Measurements from ENCODE around the gene THRSP.

DNA sequence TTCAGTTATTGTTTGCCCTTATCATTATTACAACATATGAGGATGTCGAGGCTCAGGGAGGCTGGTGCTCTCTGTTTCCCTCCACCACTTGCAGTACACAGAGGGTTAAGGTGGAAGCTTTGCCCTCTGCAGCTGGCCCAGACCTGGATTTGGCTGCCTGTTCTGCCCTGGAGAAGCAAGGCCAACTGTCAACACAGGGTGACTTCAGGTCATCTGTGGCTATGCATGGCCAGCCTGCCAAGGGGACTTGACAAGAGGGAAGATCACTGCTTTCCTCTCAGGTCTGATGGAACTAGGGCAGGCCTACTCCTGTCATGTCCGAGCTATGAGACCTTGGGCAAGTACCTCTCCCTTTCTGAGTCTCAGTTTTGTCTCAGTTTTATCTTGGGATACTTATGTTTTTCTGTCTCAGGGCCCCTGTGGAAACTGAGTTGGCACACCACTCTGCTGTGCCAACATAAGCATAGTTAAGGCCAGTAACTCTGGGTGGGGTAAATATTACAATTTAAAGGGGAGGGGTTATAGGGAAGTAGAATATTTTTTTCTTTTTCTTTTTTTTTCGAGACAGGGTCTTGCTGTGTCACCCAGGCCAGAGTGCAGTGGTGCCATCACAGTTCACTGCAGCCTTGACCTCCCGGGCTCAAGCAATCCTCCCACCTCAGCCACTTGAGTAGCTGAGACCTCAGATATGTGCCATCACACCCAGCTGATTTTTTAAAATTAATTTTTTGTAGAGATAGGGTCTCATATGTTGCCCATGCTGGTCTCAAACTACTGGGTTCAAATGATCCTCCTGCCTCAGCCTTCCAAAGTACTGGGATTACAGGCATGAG lies 2.4 kb upstream of the THRSP start:
- TF ChIP-seq, protein P1, sequence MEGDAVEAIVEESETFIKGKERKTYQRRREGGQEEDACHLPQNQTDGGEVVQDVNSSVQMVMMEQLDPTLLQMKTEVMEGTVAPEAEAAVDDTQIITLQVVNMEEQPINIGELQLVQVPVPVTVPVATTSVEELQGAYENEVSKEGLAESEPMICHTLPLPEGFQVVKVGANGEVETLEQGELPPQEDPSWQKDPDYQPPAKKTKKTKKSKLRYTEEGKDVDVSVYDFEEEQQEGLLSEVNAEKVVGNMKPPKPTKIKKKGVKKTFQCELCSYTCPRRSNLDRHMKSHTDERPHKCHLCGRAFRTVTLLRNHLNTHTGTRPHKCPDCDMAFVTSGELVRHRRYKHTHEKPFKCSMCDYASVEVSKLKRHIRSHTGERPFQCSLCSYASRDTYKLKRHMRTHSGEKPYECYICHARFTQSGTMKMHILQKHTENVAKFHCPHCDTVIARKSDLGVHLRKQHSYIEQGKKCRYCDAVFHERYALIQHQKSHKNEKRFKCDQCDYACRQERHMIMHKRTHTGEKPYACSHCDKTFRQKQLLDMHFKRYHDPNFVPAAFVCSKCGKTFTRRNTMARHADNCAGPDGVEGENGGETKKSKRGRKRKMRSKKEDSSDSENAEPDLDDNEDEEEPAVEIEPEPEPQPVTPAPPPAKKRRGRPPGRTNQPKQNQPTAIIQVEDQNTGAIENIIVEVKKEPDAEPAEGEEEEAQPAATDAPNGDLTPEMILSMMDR (conservative IDR thresholded peaks at IDR 0.05; ENCODE audit: low read depth in 2 of 2): no peak
- no peak for TF ChIP-seq EZH2phosphoT487 (IDR thresholded peaks at IDR 0.05; ENCODE audit: unreplicated experiment)
- no peak for TF ChIP-seq EZH2 (IDR thresholded peaks at IDR 0.05; ENCODE audit: low read depth, unreplicated experiment)
- no peak for TF ChIP-seq POLR2AphosphoS5 (IDR thresholded peaks at IDR 0.05; ENCODE audit: low read depth)
- TF ChIP-seq, protein P2, sequence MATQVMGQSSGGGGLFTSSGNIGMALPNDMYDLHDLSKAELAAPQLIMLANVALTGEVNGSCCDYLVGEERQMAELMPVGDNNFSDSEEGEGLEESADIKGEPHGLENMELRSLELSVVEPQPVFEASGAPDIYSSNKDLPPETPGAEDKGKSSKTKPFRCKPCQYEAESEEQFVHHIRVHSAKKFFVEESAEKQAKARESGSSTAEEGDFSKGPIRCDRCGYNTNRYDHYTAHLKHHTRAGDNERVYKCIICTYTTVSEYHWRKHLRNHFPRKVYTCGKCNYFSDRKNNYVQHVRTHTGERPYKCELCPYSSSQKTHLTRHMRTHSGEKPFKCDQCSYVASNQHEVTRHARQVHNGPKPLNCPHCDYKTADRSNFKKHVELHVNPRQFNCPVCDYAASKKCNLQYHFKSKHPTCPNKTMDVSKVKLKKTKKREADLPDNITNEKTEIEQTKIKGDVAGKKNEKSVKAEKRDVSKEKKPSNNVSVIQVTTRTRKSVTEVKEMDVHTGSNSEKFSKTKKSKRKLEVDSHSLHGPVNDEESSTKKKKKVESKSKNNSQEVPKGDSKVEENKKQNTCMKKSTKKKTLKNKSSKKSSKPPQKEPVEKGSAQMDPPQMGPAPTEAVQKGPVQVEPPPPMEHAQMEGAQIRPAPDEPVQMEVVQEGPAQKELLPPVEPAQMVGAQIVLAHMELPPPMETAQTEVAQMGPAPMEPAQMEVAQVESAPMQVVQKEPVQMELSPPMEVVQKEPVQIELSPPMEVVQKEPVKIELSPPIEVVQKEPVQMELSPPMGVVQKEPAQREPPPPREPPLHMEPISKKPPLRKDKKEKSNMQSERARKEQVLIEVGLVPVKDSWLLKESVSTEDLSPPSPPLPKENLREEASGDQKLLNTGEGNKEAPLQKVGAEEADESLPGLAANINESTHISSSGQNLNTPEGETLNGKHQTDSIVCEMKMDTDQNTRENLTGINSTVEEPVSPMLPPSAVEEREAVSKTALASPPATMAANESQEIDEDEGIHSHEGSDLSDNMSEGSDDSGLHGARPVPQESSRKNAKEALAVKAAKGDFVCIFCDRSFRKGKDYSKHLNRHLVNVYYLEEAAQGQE (IDR thresholded peaks at IDR 0.05; ENCODE audit: unreplicated experiment): no peak
- TF ChIP-seq CREB1 (CRISPR knock-in tag; IDR thresholded peaks at IDR 0.05; ENCODE audit: low read depth): no peak
- TF ChIP-seq ZNF331 (CRISPR knock-in tag; IDR thresholded peaks at IDR 0.05; ENCODE audit: low read depth): no peak
- TF ChIP-seq, protein P3, sequence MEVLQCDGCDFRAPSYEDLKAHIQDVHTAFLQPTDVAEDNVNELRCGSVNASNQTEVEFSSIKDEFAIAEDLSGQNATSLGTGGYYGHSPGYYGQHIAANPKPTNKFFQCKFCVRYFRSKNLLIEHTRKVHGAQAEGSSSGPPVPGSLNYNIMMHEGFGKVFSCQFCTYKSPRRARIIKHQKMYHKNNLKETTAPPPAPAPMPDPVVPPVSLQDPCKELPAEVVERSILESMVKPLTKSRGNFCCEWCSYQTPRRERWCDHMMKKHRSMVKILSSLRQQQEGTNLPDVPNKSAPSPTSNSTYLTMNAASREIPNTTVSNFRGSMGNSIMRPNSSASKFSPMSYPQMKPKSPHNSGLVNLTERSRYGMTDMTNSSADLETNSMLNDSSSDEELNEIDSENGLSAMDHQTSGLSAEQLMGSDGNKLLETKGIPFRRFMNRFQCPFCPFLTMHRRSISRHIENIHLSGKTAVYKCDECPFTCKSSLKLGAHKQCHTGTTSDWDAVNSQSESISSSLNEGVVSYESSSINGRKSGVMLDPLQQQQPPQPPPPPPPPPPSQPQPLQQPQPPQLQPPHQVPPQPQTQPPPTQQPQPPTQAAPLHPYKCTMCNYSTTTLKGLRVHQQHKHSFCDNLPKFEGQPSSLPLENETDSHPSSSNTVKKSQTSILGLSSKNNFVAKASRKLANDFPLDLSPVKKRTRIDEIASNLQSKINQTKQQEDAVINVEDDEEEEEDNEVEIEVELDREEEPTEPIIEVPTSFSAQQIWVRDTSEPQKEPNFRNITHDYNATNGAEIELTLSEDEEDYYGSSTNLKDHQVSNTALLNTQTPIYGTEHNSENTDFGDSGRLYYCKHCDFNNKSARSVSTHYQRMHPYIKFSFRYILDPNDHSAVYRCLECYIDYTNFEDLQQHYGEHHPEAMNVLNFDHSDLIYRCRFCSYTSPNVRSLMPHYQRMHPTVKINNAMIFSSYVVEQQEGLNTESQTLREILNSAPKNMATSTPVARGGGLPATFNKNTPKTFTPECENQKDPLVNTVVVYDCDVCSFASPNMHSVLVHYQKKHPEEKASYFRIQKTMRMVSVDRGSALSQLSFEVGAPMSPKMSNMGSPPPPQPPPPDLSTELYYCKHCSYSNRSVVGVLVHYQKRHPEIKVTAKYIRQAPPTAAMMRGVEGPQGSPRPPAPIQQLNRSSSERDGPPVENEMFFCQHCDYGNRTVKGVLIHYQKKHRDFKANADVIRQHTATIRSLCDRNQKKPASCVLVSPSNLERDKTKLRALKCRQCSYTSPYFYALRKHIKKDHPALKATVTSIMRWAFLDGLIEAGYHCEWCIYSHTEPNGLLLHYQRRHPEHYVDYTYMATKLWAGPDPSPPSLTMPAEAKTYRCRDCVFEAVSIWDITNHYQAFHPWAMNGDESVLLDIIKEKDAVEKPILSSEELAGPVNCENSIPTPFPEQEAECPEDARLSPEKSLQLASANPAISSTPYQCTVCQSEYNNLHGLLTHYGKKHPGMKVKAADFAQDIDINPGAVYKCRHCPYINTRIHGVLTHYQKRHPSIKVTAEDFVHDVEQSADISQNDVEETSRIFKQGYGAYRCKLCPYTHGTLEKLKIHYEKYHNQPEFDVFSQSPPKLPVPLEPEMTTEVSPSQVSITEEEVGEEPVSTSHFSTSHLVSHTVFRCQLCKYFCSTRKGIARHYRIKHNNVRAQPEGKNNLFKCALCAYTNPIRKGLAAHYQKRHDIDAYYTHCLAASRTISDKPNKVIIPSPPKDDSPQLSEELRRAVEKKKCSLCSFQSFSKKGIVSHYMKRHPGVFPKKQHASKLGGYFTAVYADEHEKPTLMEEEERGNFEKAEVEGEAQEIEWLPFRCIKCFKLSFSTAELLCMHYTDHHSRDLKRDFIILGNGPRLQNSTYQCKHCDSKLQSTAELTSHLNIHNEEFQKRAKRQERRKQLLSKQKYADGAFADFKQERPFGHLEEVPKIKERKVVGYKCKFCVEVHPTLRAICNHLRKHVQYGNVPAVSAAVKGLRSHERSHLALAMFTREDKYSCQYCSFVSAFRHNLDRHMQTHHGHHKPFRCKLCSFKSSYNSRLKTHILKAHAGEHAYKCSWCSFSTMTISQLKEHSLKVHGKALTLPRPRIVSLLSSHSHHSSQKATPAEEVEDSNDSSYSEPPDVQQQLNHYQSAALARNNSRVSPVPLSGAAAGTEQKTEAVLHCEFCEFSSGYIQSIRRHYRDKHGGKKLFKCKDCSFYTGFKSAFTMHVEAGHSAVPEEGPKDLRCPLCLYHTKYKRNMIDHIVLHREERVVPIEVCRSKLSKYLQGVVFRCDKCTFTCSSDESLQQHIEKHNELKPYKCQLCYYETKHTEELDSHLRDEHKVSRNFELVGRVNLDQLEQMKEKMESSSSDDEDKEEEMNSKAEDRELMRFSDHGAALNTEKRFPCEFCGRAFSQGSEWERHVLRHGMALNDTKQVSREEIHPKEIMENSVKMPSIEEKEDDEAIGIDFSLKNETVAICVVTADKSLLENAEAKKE (CRISPR knock-in tag; IDR thresholded peaks at IDR 0.05): no peak
- no peak for TF ChIP-seq STAT1 (IDR thresholded peaks at IDR 0.05; ENCODE audit: unreplicated experiment)
- TF ChIP-seq, protein P4, sequence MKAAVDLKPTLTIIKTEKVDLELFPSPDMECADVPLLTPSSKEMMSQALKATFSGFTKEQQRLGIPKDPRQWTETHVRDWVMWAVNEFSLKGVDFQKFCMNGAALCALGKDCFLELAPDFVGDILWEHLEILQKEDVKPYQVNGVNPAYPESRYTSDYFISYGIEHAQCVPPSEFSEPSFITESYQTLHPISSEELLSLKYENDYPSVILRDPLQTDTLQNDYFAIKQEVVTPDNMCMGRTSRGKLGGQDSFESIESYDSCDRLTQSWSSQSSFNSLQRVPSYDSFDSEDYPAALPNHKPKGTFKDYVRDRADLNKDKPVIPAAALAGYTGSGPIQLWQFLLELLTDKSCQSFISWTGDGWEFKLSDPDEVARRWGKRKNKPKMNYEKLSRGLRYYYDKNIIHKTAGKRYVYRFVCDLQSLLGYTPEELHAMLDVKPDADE (IDR thresholded peaks at IDR 0.05): no peak
- no peak for TF ChIP-seq JUNB (IDR thresholded peaks at IDR 0.05; ENCODE audit: unreplicated experiment)
- TF ChIP-seq ZNF114 (CRISPR knock-in tag; IDR thresholded peaks at IDR 0.05): no peak
